AG04450 (cell line): Measurements from ENCODE around the gene USP35. TPM values are rescaled to one million over a fixed set of nuclear protein-coding genes. Genes with fewer than 3 reads are reported as not detected.

ENCODE experiments used
- CTCF ChIA-PET: fragments of 300-600, 350-600 bp; formaldehyde crosslinking; extraction: SDS; loops from one replicate; lab custom pipeline; 2022; ENCODE audit warnings: antibody characterized with exemption, inconsistent platforms; lab: Charles Lee
- POLR2A ChIA-PET: fragments of 350-600 bp; formaldehyde crosslinking; extraction: SDS; loops from one replicate; lab custom pipeline; 2021; ENCODE audit warnings: antibody characterized with exemption, inconsistent platforms; lab: Yijun Ruan, JAX
- DNase-seq: peaks from one replicate; pipeline ENCODE4 v3.0.0-alpha.2; 2011; ENCODE audit warnings: low read depth, low spot score
- H3K27ac ChIP-seq: one replicate; pipeline ENCODE4 v1.5.1; 2012; ENCODE audit warnings: low read depth, low read length, control low read depth
- H3K27me3 ChIP-seq: one replicate; pipeline ENCODE4 v1.6.0; 2012; ENCODE audit warnings: low read length; ENCODE audit not compliant: control insufficient read depth, insufficient read depth
- H3K4me3 ChIP-seq: 2 replicates; pipeline ENCODE4 v1.5.1; 2011; ENCODE audit warnings: mild to moderate bottlenecking, low read depth, low read length, control low read depth
- H3K9me3 ChIP-seq: 2 replicates; pipeline ENCODE4 v1.5.1; 2012; ENCODE audit warnings: low read length; ENCODE audit not compliant: control insufficient read depth, insufficient read depth
- polyA plus RNA-seq: library from polyadenylated mRNA; depleted of rRNA; stranded (reverse); fragments of >200 nt; gene quantifications from 2 replicates; pipeline ENCODE4 v1.2.3, GENCODE V29; 2011
- TF ChIP-seq, protein P1 (sequence below): IDR thresholded peaks from 2 replicates; pipeline ENCODE4 v1.5.1; 2011; ENCODE audit warnings: low read depth, low read length, control low read depth, inconsistent platforms

The USP35 gene
- polyA plus RNA-seq, 1 experiment, result 5.5 TPM

- Histone ChIP-seq H3K27me3 (no peaks in the 10 kb centered on the region), H3K9me3 (no peaks in the 10 kb centered on the region), H3K27ac (no peak overlapping the region), H3K4me3 (no peak overlapping the region)
- CTCF ChIA-PET, result no interaction called here
- DNase-seq, result no peak
- TF ChIP-seq, protein P1, sequence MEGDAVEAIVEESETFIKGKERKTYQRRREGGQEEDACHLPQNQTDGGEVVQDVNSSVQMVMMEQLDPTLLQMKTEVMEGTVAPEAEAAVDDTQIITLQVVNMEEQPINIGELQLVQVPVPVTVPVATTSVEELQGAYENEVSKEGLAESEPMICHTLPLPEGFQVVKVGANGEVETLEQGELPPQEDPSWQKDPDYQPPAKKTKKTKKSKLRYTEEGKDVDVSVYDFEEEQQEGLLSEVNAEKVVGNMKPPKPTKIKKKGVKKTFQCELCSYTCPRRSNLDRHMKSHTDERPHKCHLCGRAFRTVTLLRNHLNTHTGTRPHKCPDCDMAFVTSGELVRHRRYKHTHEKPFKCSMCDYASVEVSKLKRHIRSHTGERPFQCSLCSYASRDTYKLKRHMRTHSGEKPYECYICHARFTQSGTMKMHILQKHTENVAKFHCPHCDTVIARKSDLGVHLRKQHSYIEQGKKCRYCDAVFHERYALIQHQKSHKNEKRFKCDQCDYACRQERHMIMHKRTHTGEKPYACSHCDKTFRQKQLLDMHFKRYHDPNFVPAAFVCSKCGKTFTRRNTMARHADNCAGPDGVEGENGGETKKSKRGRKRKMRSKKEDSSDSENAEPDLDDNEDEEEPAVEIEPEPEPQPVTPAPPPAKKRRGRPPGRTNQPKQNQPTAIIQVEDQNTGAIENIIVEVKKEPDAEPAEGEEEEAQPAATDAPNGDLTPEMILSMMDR, result no peak
- POLR2A ChIA-PET, result no interaction called here
These were observed 71.2 kb downstream of the USP35 start for GRCh38 chr11:78259777-78260487.

GRCh38 chr11:78261367-78261766 is 72.6 kb downstream of the USP35 start:
- Histone ChIP-seq H3K27me3 (no peaks in the 10 kb centered on the region), H3K27ac (no peak overlapping the region), H3K9me3 (no peaks in the 10 kb centered on the region), H3K4me3 (no peak overlapping the region)
- DNase-seq, result no peak
- CTCF ChIA-PET, result interaction anchor here (1.6 kb wide), 1 partner anchor 303 kb away, joined by 4 read pairs; no protein-coding TSS in a partner anchor
- TF ChIP-seq, protein P1, result no peak
- POLR2A ChIA-PET, result interaction anchor here (0.6 kb wide), 1 partner anchor 173 kb away, joined by 9 read pairs; no protein-coding TSS in a partner anchor

DNA sequence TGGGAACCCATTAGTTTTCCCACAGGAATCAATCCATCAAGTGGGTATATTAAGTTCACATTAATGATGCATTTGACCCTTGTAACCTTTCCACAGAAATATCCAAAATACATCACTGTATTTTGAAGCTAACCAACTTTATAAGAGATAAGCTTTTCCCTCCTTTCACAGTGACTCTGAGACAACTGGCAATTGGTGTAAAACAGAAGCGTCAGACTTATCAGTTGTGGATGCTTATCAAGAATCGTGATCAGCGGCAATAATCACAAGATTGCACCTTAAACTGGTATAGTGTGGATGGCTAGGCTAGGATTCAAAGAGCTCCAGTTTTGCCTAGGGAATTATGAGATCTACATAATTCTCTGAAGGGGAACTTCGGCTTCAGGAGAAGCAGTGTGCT is 73.1 kb downstream of the USP35 start:
- Histone ChIP-seq H3K27me3 (no peaks in the 10 kb centered on the region), H3K4me3 (no peak overlapping the region), H3K27ac (no peak overlapping the region), H3K9me3 (no peaks in the 10 kb centered on the region)
- CTCF ChIA-PET, result interaction anchor here (1.6 kb wide), 1 partner anchor 303 kb away, joined by 4 read pairs; no protein-coding TSS in a partner anchor
- TF ChIP-seq, protein P1, result no peak
- DNase-seq, result no peak
- POLR2A ChIA-PET, result interaction anchor here (0.6 kb wide), 1 partner anchor 173 kb away, joined by 9 read pairs; no protein-coding TSS in a partner anchor

DNA sequence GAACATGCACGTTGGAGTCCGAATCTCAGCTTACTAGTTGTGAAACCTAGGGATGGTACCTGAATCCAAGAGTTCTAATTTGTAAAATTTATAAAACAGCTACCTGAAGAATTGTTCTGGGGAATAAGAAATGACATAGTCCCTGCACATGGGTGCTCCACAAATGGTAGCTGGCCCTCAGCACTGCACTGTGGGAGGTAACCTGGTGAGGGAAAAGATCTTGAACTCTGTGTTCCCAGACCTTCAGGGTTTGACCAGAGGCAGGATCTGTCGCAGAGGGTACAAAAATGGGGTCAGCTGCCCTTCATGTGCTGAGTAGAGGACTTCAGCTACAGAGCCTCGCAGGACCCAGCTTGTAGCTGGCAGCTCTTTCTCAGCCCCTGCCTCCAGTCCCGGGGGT is 73.5 kb downstream of the USP35 start:
- Histone ChIP-seq H3K27ac (no peak overlapping the region), H3K9me3 (no peaks in the 10 kb centered on the region), H3K27me3 (no peaks in the 10 kb centered on the region), H3K4me3 (no peak overlapping the region)
- POLR2A ChIA-PET, result no interaction called here
- no peak for DNase-seq
- CTCF ChIA-PET, result interaction anchor here (1.2 kb wide), 1 partner anchor 10 kb away, joined by 3 read pairs; no protein-coding TSS in a partner anchor
- TF ChIP-seq, protein P1, result no peak

- Histone ChIP-seq H3K27me3 (no peaks in the 10 kb centered on the region), H3K27ac (no peak overlapping the region), H3K9me3 (no peaks in the 10 kb centered on the region), H3K4me3 (no peak overlapping the region)
- ChIA-PET POLR2A (no interaction called here), CTCF (interaction anchor here (0.7 to 1.2 kb wide), 2 partner anchors 10 to 302 kb away, joined by 3 to 4 read pairs; no protein-coding TSS in a partner anchor)
- TF ChIP-seq, protein P1, result no peak
- DNase-seq, result no peak
These were observed 74.0 kb downstream of the USP35 start for GRCh38 chr11:78262691-78263090.
